Activated T-cell treated with anti-CD3 and anti-CD28 coated beads, Interleukin-2, amount 50 U/mL, for 1 hour (primary cell): ENCODE results near the gene ARHGAP12.

Experiments
- DNase-seq: peaks from one replicate; pipeline ENCODE4 v3.0.0-alpha.2; 2020

The ARHGAP12 gene

GRCh38 chr10:31873724-31874123 is 54.9 kb downstream of the ARHGAP12 start:
- no peak for DNase-seq

- DNase-seq, result no peak
Observed at GRCh38 chr10:31871266-31872065, 57.2 kb downstream of the ARHGAP12 start.

GRCh38 chr10:31867646-31868045 is 61.0 kb downstream of the ARHGAP12 start:
- no peak for DNase-seq

GRCh38 chr10:31866118-31866670 is 62.4 kb downstream of the ARHGAP12 start:
- no peak for DNase-seq

- no peak for DNase-seq
Observed at GRCh38 chr10:31864834-31865518, 63.7 kb downstream of the ARHGAP12 start.

- DNase-seq, result no peak
Observed at GRCh38 chr10:31855033-31855432, 73.6 kb downstream of the ARHGAP12 start.

GRCh38 chr10:31853629-31854028 is 75.0 kb downstream of the ARHGAP12 start:
- DNase-seq, result no peak

GRCh38 chr10:31851216-31851615 is 77.4 kb downstream of the ARHGAP12 start:
- DNase-seq, result no peak

GRCh38 chr10:31847515-31847914 is 81.1 kb downstream of the ARHGAP12 start:
- no peak for DNase-seq

GRCh38 chr10:31838709-31839108 is 89.9 kb downstream of the ARHGAP12 start:
- no peak for DNase-seq

- no peak for DNase-seq
Observed at GRCh38 chr10:31838065-31838464, 90.6 kb downstream of the ARHGAP12 start.

- DNase-seq, result no peak
Observed at GRCh38 chr10:31836569-31837406, 91.8 kb downstream of the ARHGAP12 start.

- DNase-seq, result no peak
Observed at GRCh38 chr10:31833753-31834152, 94.9 kb downstream of the ARHGAP12 start.

- DNase-seq, result no peak
Observed at GRCh38 chr10:31832261-31832660, 96.4 kb downstream of the ARHGAP12 start.

GRCh38 chr10:31830887-31831286 is 97.7 kb downstream of the ARHGAP12 start:
- no peak for DNase-seq

GRCh38 chr10:31829776-31830175 is 98.9 kb downstream of the ARHGAP12 start:
- no peak for DNase-seq

GRCh38 chr10:31823358-31823757 is 105.3 kb downstream of the ARHGAP12 start:
- DNase-seq, result no peak

GRCh38 chr10:31822616-31823318 is 105.9 kb downstream of the ARHGAP12 start:
- no peak for DNase-seq

- no peak for DNase-seq
Observed at GRCh38 chr10:31822150-31822549, 106.5 kb downstream of the ARHGAP12 start.

- DNase-seq, result no peak
Observed at GRCh38 chr10:31820778-31821369, 107.8 kb downstream of the ARHGAP12 start.

- no peak for DNase-seq
Observed at GRCh38 chr10:31820096-31820495, 108.5 kb downstream of the ARHGAP12 start.

GRCh38 chr10:31819391-31819820 is 109.2 kb downstream of the ARHGAP12 start:
- no peak for DNase-seq
